ENCODE results near the gene FNBP1L. TPM values are rescaled to one million over a fixed set of nuclear protein-coding genes. Genes with fewer than 3 reads are reported as not detected.

Gene FNBP1L
- total and polyA plus RNA-seq, 4 donors: 63.6 to 138 (median 106) TPM

GRCh38 chr1:93532780-93533378, 85.0 kb downstream of the FNBP1L start:
- H3K36me3 ChIP-seq (ENCODE audit: control insufficient read depth, insufficient read depth, low read length): no peaks in the 10 kb centered on the region
- no peaks in the 10 kb centered on the region for H3K4me1 ChIP-seq (ENCODE audit: control insufficient read depth, insufficient read depth, low read length)
- H3K27me3 ChIP-seq (ENCODE audit: control insufficient read depth, insufficient read depth, low read length): no peaks in the 10 kb centered on the region
- WGBS (ENCODE audit: insufficient coverage): 100% methylated on average over 1 of the region's 3 CpGs
- no peak for DNase-seq (ENCODE audit: low read depth in 4 of 6, low spot score in 6 of 6)
- H3K9me3 ChIP-seq (ENCODE audit: control insufficient read depth, insufficient read depth, low read length): no peaks in the 10 kb centered on the region
- H3K27ac ChIP-seq (ENCODE audit: low read depth, low read length): no peak overlapping the region
- no peak overlapping the region for H3K4me3 ChIP-seq (ENCODE audit: low read depth, low read length)

DNA sequence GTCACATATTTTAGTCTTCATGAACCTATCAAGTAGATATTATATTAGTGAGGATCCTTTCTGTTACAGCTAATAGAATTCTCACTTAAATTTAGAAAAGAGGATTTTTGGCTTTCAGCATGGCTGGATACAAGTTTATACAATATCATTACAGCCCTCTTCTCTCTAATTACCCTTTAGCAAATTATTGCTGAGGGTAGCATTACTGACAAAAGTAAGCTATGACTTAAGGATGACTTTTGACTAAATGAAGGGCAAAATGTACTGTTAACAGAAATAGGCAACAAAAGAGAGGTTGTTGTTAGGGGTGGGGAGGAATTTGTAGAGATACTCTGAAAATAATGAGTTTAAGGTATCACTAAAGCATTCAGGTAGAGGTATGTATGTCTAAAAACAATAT, 85.8 kb downstream of the FNBP1L start:
- H3K4me3 ChIP-seq (ENCODE audit: low read depth, low read length): no peak overlapping the region
- H3K9me3 ChIP-seq (ENCODE audit: control insufficient read depth, insufficient read depth, low read length): no peaks in the 10 kb centered on the region
- H3K27me3 ChIP-seq (ENCODE audit: control insufficient read depth, insufficient read depth, low read length): no peaks in the 10 kb centered on the region
- no peaks in the 10 kb centered on the region for H3K4me1 ChIP-seq (ENCODE audit: control insufficient read depth, insufficient read depth, low read length)
- no peak for DNase-seq (ENCODE audit: low read depth in 4 of 6, low spot score in 6 of 6)
- no peak overlapping the region for H3K27ac ChIP-seq (ENCODE audit: low read depth, low read length)
- no peaks in the 10 kb centered on the region for H3K36me3 ChIP-seq (ENCODE audit: control insufficient read depth, insufficient read depth, low read length)

GRCh38 chr1:93537396-93537795, 89.5 kb downstream of the FNBP1L start:
- Histone ChIP-seq H3K27ac (ENCODE audit: low read depth, low read length) (no peak overlapping the region), H3K4me3 (ENCODE audit: low read depth, low read length) (no peak overlapping the region), H3K9me3 (ENCODE audit: control insufficient read depth, insufficient read depth, low read length) (no peaks in the 10 kb centered on the region), H3K36me3 (ENCODE audit: control insufficient read depth, insufficient read depth, low read length) (no peaks in the 10 kb centered on the region), H3K27me3 (ENCODE audit: control insufficient read depth, insufficient read depth, low read length) (no peaks in the 10 kb centered on the region), H3K4me1 (ENCODE audit: control insufficient read depth, insufficient read depth, low read length) (no peaks in the 10 kb centered on the region)
- DNase-seq (ENCODE audit: low read depth in 4 of 6, low spot score in 6 of 6): no peak

- no peaks in the 10 kb centered on the region for H3K9me3 ChIP-seq (ENCODE audit: control insufficient read depth, insufficient read depth, low read length)
- no peak for DNase-seq (ENCODE audit: low read depth in 4 of 6, low spot score in 6 of 6)
- H3K27ac ChIP-seq (ENCODE audit: low read depth, low read length): no peak overlapping the region
- no CpG with 5 or more reads among the region's 2 CpGs for WGBS (ENCODE audit: insufficient coverage)
- H3K4me3 ChIP-seq (ENCODE audit: low read depth, low read length): no peak overlapping the region
- H3K36me3 ChIP-seq (ENCODE audit: control insufficient read depth, insufficient read depth, low read length): peaks cover 2% of the 10 kb centered on the region
- no peaks in the 10 kb centered on the region for H3K4me1 ChIP-seq (ENCODE audit: control insufficient read depth, insufficient read depth, low read length)
- H3K27me3 ChIP-seq (ENCODE audit: control insufficient read depth, insufficient read depth, low read length): no peaks in the 10 kb centered on the region
Measured at GRCh38 chr1:93537924-93538323, 90.0 kb downstream of the FNBP1L start.

GRCh38 chr1:93541045-93541444, 93.1 kb downstream of the FNBP1L start:
- DNase-seq (ENCODE audit: low read depth in 4 of 6, low spot score in 6 of 6): no peak
- no CpG with 5 or more reads among the region's 4 CpGs for WGBS (ENCODE audit: insufficient coverage)
- Histone ChIP-seq H3K4me1 (ENCODE audit: control insufficient read depth, insufficient read depth, low read length) (no peaks in the 10 kb centered on the region), H3K27ac (ENCODE audit: low read depth, low read length) (no peak overlapping the region), H3K27me3 (ENCODE audit: control insufficient read depth, insufficient read depth, low read length) (no peaks in the 10 kb centered on the region), H3K4me3 (ENCODE audit: low read depth, low read length) (no peak overlapping the region), H3K9me3 (ENCODE audit: control insufficient read depth, insufficient read depth, low read length) (no peaks in the 10 kb centered on the region), H3K36me3 (ENCODE audit: control insufficient read depth, insufficient read depth, low read length) (peaks cover 3% of the 10 kb centered on the region)

GRCh38 chr1:93542398-93542797, 94.5 kb downstream of the FNBP1L start:
- Histone ChIP-seq H3K36me3 (ENCODE audit: control insufficient read depth, insufficient read depth, low read length) (peaks cover 3% of the 10 kb centered on the region), H3K9me3 (ENCODE audit: control insufficient read depth, insufficient read depth, low read length) (no peaks in the 10 kb centered on the region), H3K4me3 (ENCODE audit: low read depth, low read length) (no peak overlapping the region), H3K4me1 (ENCODE audit: control insufficient read depth, insufficient read depth, low read length) (no peaks in the 10 kb centered on the region), H3K27ac (ENCODE audit: low read depth, low read length) (no peak overlapping the region), H3K27me3 (ENCODE audit: control insufficient read depth, insufficient read depth, low read length) (no peaks in the 10 kb centered on the region)
- no CpG with 5 or more reads among the region's 1 CpG for WGBS (ENCODE audit: insufficient coverage)
- DNase-seq (ENCODE audit: low read depth in 4 of 6, low spot score in 6 of 6): no peak

GRCh38 chr1:93546162-93546863, 98.4 kb downstream of the FNBP1L start:
- DNase-seq (ENCODE audit: low read depth in 4 of 6, low spot score in 6 of 6): no peak
- Histone ChIP-seq H3K27me3 (ENCODE audit: control insufficient read depth, insufficient read depth, low read length) (no peaks in the 10 kb centered on the region), H3K4me1 (ENCODE audit: control insufficient read depth, insufficient read depth, low read length) (no peaks in the 10 kb centered on the region), H3K36me3 (ENCODE audit: control insufficient read depth, insufficient read depth, low read length) (peaks cover 9% of the 10 kb centered on the region), H3K9me3 (ENCODE audit: control insufficient read depth, insufficient read depth, low read length) (no peaks in the 10 kb centered on the region), H3K4me3 (ENCODE audit: low read depth, low read length) (no peak overlapping the region), H3K27ac (ENCODE audit: low read depth, low read length) (no peak overlapping the region)
- 94% methylated on average over 1 of the region's 3 CpGs for WGBS (ENCODE audit: insufficient coverage)

- H3K36me3 ChIP-seq (ENCODE audit: control insufficient read depth, insufficient read depth, low read length): peaks cover 7% of the 10 kb centered on the region
- WGBS (ENCODE audit: insufficient coverage): 83% methylated on average over 1 of the region's 1 CpG
- H3K4me1 ChIP-seq (ENCODE audit: control insufficient read depth, insufficient read depth, low read length): peaks cover 9% of the 10 kb centered on the region
- DNase-seq (ENCODE audit: low read depth in 4 of 6, low spot score in 6 of 6): no peak
- no peak overlapping the region for H3K27ac ChIP-seq (ENCODE audit: low read depth, low read length)
- H3K9me3 ChIP-seq (ENCODE audit: control insufficient read depth, insufficient read depth, low read length): no peaks in the 10 kb centered on the region
- no peaks in the 10 kb centered on the region for H3K27me3 ChIP-seq (ENCODE audit: control insufficient read depth, insufficient read depth, low read length)
- no peak overlapping the region for H3K4me3 ChIP-seq (ENCODE audit: low read depth, low read length)
Measured at GRCh38 chr1:93549131-93549530, 101.2 kb downstream of the FNBP1L start.

- no CpG with 5 or more reads among the region's 4 CpGs for WGBS (ENCODE audit: insufficient coverage)
- Histone ChIP-seq H3K4me3 (ENCODE audit: low read depth, low read length) (no peak overlapping the region), H3K27ac (ENCODE audit: low read depth, low read length) (no peak overlapping the region), H3K9me3 (ENCODE audit: control insufficient read depth, insufficient read depth, low read length) (no peaks in the 10 kb centered on the region), H3K4me1 (ENCODE audit: control insufficient read depth, insufficient read depth, low read length) (peaks cover 9% of the 10 kb centered on the region), H3K27me3 (ENCODE audit: control insufficient read depth, insufficient read depth, low read length) (no peaks in the 10 kb centered on the region), H3K36me3 (ENCODE audit: control insufficient read depth, insufficient read depth, low read length) (peaks cover 7% of the 10 kb centered on the region)
- DNase-seq (ENCODE audit: low read depth in 4 of 6, low spot score in 6 of 6): no peak
Measured at GRCh38 chr1:93549811-93550210, 101.9 kb downstream of the FNBP1L start.

GRCh38 chr1:93552741-93553455, 105.0 kb downstream of the FNBP1L start:
- no peaks in the 10 kb centered on the region for H3K9me3 ChIP-seq (ENCODE audit: control insufficient read depth, insufficient read depth, low read length)
- H3K27me3 ChIP-seq (ENCODE audit: control insufficient read depth, insufficient read depth, low read length): no peaks in the 10 kb centered on the region
- DNase-seq (ENCODE audit: low read depth in 4 of 6, low spot score in 6 of 6): peak; percentile 35 to 78 (median 53)
- H3K36me3 ChIP-seq (ENCODE audit: control insufficient read depth, insufficient read depth, low read length): peaks cover 7% of the 10 kb centered on the region
- WGBS (ENCODE audit: insufficient coverage): 31% methylated on average over 3 of the region's 9 CpGs
- H3K4me1 ChIP-seq (ENCODE audit: control insufficient read depth, insufficient read depth, low read length): peaks cover 9% of the 10 kb centered on the region
- H3K4me3 ChIP-seq (ENCODE audit: low read depth, low read length): no peak overlapping the region
- H3K27ac ChIP-seq (ENCODE audit: low read depth, low read length): peak overlapping the region; percentile 48

Measured in spinal cord (tissue), 10 donors.